H1 (cell line): Measurements from ENCODE around the gene CRHR2. TPM values are rescaled to one million over a fixed set of nuclear protein-coding genes. Genes with fewer than 3 reads are reported as not detected.

Experiments used
- CTCF ChIA-PET: fragments of 300-600 bp; sonication (Branson Sonifier 250); formaldehyde crosslinking; loops from one replicate; lab custom pipeline; 2021; ENCODE audit not compliant: partially characterized antibody; lab: Charles Lee
- POLR2A ChIA-PET: fragments of 300-600 bp; sonication (Branson Sonifier 250); formaldehyde crosslinking; loops from one replicate; lab custom pipeline; 2021; ENCODE audit warnings: inconsistent platforms; ENCODE audit not compliant: partially characterized antibody; lab: Charles Lee
- DNase-seq, 2 experiments: peaks; one replicate each; pipeline versions ENCODE4 v3.0.0 to v3.0.0-alpha.2; 2010 to 2022; ENCODE audit warnings: low spot score in 2 of 2, low read depth in 1 of 2, mixed read lengths in 1 of 2
- FAIRE-seq: peaks from 2 replicates; lab custom pipeline; 2011; peaks lifted over from hg19 to GRCh38; lab: Jason Lieb, UNC
- H2AFZ ChIP-seq: 2 replicates; pipeline ENCODE4 v1.8.1; 2012; ENCODE audit warnings: low read length, inconsistent platforms
- H2AK5ac ChIP-seq: 2 replicates; pipeline ENCODE4 v1.6.1; 2013; ENCODE audit warnings: low read depth, low read length
- H2BK120ac ChIP-seq: replicated peaks from 2 replicates; pipeline ENCODE3; 2013; ENCODE audit warnings: low read depth, low read length, inconsistent platforms
- H2BK12ac ChIP-seq: 2 replicates; pipeline ENCODE4 v1.6.1; 2013; ENCODE audit warnings: low read depth, low read length
- H2BK15ac ChIP-seq: 2 replicates; pipeline ENCODE4 v1.6.1; 2013; ENCODE audit warnings: low read length
- H2BK20ac ChIP-seq: 2 replicates; pipeline ENCODE4 v1.6.1; 2013; ENCODE audit warnings: low read length
- H2BK5ac ChIP-seq: 2 replicates; pipeline ENCODE4 v1.6.1; 2013; ENCODE audit warnings: low read depth, low read length
- H3K14ac ChIP-seq: 2 replicates; pipeline ENCODE4 v1.6.1; 2013; ENCODE audit warnings: inconsistent platforms; ENCODE audit not compliant: insufficient read length
- H3K18ac ChIP-seq: 2 replicates; pipeline ENCODE4 v1.6.1; 2013; ENCODE audit warnings: low read length; ENCODE audit errors: extremely low read depth
- H3K23ac ChIP-seq: 2 replicates; pipeline ENCODE4 v1.6.1; 2013; ENCODE audit warnings: inconsistent platforms; ENCODE audit not compliant: insufficient read length
- H3K23me2 ChIP-seq: 2 replicates; pipeline ENCODE4 v1.6.1; 2013; ENCODE audit warnings: low read depth, low read length
- H3K27ac ChIP-seq: 2 replicates; pipeline ENCODE4 v1.6.1; 2011; ENCODE audit warnings: low read depth, low read length, inconsistent platforms
- H3K27me3 ChIP-seq, 4 experiments: replicated peaks in 1 of 4; 1 replicate in 1 of 4; 2 replicates in 3 of 4; pipeline versions ENCODE4 v1.6.1 to v1.8.1; 2011 to 2013; ENCODE audit warnings: low read length in 3 of 4, mild to moderate bottlenecking in 3 of 4, inconsistent platforms in 2 of 4, mixed read lengths in 2 of 4, moderate library complexity in 1 of 4; ENCODE audit not compliant: control insufficient read depth in 3 of 4, insufficient read depth in 3 of 4; ENCODE audit errors: extremely low read depth in 1 of 4
- H3K36me3 ChIP-seq, 4 experiments: 2 replicates each; pipeline versions ENCODE4 v1.6.1 to v1.8.1; 2011 to 2013; ENCODE audit warnings: mild to moderate bottlenecking in 4 of 4, low read length in 3 of 4, moderate library complexity in 2 of 4, control low read depth in 1 of 4, inconsistent platforms in 1 of 4; ENCODE audit not compliant: insufficient read depth in 4 of 4, control insufficient read depth in 2 of 4
- H3K4ac ChIP-seq: replicated peaks from 2 replicates; pipeline ENCODE3; 2013; ENCODE audit warnings: low read length, low read depth, mixed read lengths, inconsistent platforms; ENCODE audit not compliant: insufficient read length
- H3K4me1 ChIP-seq, 4 experiments: replicated peaks in 1 of 4; 1 replicate in 1 of 4; 2 replicates in 3 of 4; pipeline versions ENCODE4 v1.6.1 to v1.8.1; 2011 to 2013; ENCODE audit warnings: low read length in 3 of 4, inconsistent platforms in 2 of 4, mixed read lengths in 1 of 4; ENCODE audit not compliant: insufficient read depth in 4 of 4, control insufficient read depth in 3 of 4
- H3K4me2 ChIP-seq, 2 experiments: 2 replicates each; pipeline versions ENCODE4 v1.6.1 to v1.8.1; 2011 to 2013; ENCODE audit warnings: low read depth in 2 of 2, low read length in 2 of 2, control low read depth in 1 of 2, inconsistent platforms in 1 of 2, mild to moderate bottlenecking in 1 of 2; ENCODE audit not compliant: insufficient read depth in 1 of 2
- H3K4me3 ChIP-seq, 4 experiments: fragments of 200-600, 300-600 bp in 1 of 4; sonication (generic), shearing (Covaris generic), sonication (Bioruptor Twin) in 1 of 4; 2 replicates each; pipeline versions ENCODE4 v1.5.1 to v1.8.1; 2011 to 2016; ENCODE audit warnings: low read length in 4 of 4, low read depth in 3 of 4, control low read depth in 2 of 4, inconsistent platforms in 2 of 4, mild to moderate bottlenecking in 2 of 4, mixed read lengths in 1 of 4, moderate library complexity in 1 of 4; ENCODE audit not compliant: insufficient read depth in 2 of 4; ENCODE audit errors: extremely low read depth in 1 of 4
- H3K56ac ChIP-seq: replicated peaks from 2 replicates; pipeline ENCODE3; 2013; ENCODE audit warnings: low read depth, mild to moderate bottlenecking, mixed read lengths, low read length, inconsistent platforms; ENCODE audit not compliant: insufficient read length
- H3K79me1 ChIP-seq: 2 replicates; pipeline ENCODE4 v1.6.1; 2013; ENCODE audit warnings: low read depth, low read length, control low read depth
- H3K79me2 ChIP-seq, 2 experiments: 2 replicates each; pipeline versions ENCODE4 v1.6.1 to v1.8.1; 2012 to 2013; ENCODE audit warnings: low read length in 2 of 2, mild to moderate bottlenecking in 2 of 2, inconsistent platforms in 1 of 2; ENCODE audit not compliant: insufficient read depth in 2 of 2, control insufficient read depth in 1 of 2
- H3K9ac ChIP-seq, 4 experiments: replicated peaks in 1 of 4; 1 replicate in 1 of 4; 2 replicates in 3 of 4; pipeline versions ENCODE4 v1.6.1 to v1.8.1; 2011 to 2013; ENCODE audit warnings: low read depth in 3 of 4, low read length in 3 of 4, control low read depth in 2 of 4, mild to moderate bottlenecking in 2 of 4, moderate library complexity in 2 of 4, inconsistent platforms in 1 of 4; ENCODE audit errors: extremely low read depth in 1 of 4
- H3K9me3 ChIP-seq, 2 experiments: 2 replicates each; pipeline versions ENCODE4 v1.6.1 to v1.8.1; 2012 to 2013; ENCODE audit warnings: mild to moderate bottlenecking in 2 of 2, moderate library complexity in 2 of 2, control low read depth in 1 of 2, inconsistent platforms in 1 of 2, low read depth in 1 of 2, low read length in 1 of 2, mixed read lengths in 1 of 2; ENCODE audit not compliant: insufficient read depth in 2 of 2
- H4K20me1 ChIP-seq, 2 experiments: replicated peaks in 1 of 2; 2 replicates each; pipeline versions ENCODE3 to v1.8.1; 2011 to 2013; ENCODE audit warnings: inconsistent platforms in 2 of 2, low read length in 2 of 2, mild to moderate bottlenecking in 1 of 2; ENCODE audit not compliant: insufficient read depth in 2 of 2, control insufficient read depth in 1 of 2
- H4K5ac ChIP-seq: 2 replicates; pipeline ENCODE4 v1.6.1; 2013; ENCODE audit warnings: low read length, low read depth, mixed read lengths, inconsistent platforms; ENCODE audit not compliant: insufficient read length
- H4K8ac ChIP-seq: 2 replicates; pipeline ENCODE4 v1.8.0; 2013; ENCODE audit warnings: mild to moderate bottlenecking, moderate library complexity, low read length, inconsistent platforms; ENCODE audit not compliant: insufficient read depth; ENCODE audit errors: extremely low read depth
- H4K91ac ChIP-seq: replicated peaks from 2 replicates; pipeline ENCODE3; 2013; ENCODE audit warnings: low read length, mixed read lengths, inconsistent platforms; ENCODE audit not compliant: insufficient read length
- ASH2L ChIP-seq: fragments of 200-600, 300-600 bp; sonication (generic); IDR thresholded peaks from one replicate; pipeline ENCODE4 v1.7.1; 2017; ENCODE audit warnings: low read length
- BACH1 ChIP-seq: IDR thresholded peaks from 2 replicates; pipeline ENCODE4 v1.6.1; 2012; ENCODE audit warnings: low read length, improper control_type of control experiment
- BRCA1 ChIP-seq: IDR thresholded peaks from 2 replicates; pipeline ENCODE4 v1.6.1; 2012; ENCODE audit warnings: low read depth, low read length, improper control_type of control experiment
- CHD2 ChIP-seq: IDR thresholded peaks from 2 replicates; pipeline ENCODE4 v1.6.1; 2012; ENCODE audit warnings: low read length, improper control_type of control experiment
- CREB1 ChIP-seq: IDR thresholded peaks from 2 replicates; pipeline ENCODE4 v1.6.1; 2012; ENCODE audit warnings: inconsistent platforms
- CTBP2 ChIP-seq: IDR thresholded peaks from 2 replicates; pipeline ENCODE4 v1.7.0; 2011; ENCODE audit warnings: borderline replicate concordance, mild to moderate bottlenecking, moderate library complexity, mixed read lengths, low read length; ENCODE audit not compliant: insufficient read depth, insufficient read length
- EP300 ChIP-seq, 2 experiments: IDR thresholded peaks; 1 replicate in 1 of 2; 2 replicates in 1 of 2; pipeline ENCODE4 v1.6.1; 2011 to 2012; ENCODE audit warnings: low read depth in 2 of 2, low read length in 2 of 2, mild to moderate bottlenecking in 2 of 2, borderline replicate concordance in 1 of 2, inconsistent platforms in 1 of 2, moderate library complexity in 1 of 2
- EZH2 ChIP-seq: fragments of 200-600 bp; sonication (generic); IDR thresholded peaks from 2 replicates; pipeline ENCODE4 v1.7.1; 2012; ENCODE audit warnings: low read depth, mild to moderate bottlenecking, moderate library complexity, low read length, inconsistent platforms; ENCODE audit not compliant: severe bottlenecking
- FOSL1 ChIP-seq: IDR thresholded peaks from 2 replicates; pipeline ENCODE4 v1.6.1; 2011; ENCODE audit warnings: mild to moderate bottlenecking, low read depth, low read length, moderate library complexity; ENCODE audit not compliant: insufficient read depth
- GABPA ChIP-seq: IDR thresholded peaks from 2 replicates; pipeline ENCODE4 v1.6.1; 2011; ENCODE audit warnings: mild to moderate bottlenecking, low read length, moderate library complexity, borderline replicate concordance; ENCODE audit not compliant: insufficient read depth
- KDM5A ChIP-seq: fragments of 200-600 bp; IDR thresholded peaks from 2 replicates; pipeline ENCODE4 v1.7.1; 2012; ENCODE audit warnings: mild to moderate bottlenecking, low read length, inconsistent platforms, mixed read lengths
- NANOG ChIP-seq: IDR thresholded peaks from 2 replicates; pipeline ENCODE4 v1.6.1; 2011; ENCODE audit warnings: low read length, low read depth, mild to moderate bottlenecking, inconsistent platforms; ENCODE audit not compliant: insufficient read depth, poor library complexity, severe bottlenecking
- POLR2A ChIP-seq, 2 experiments: IDR thresholded peaks; 1 replicate in 1 of 2; 2 replicates in 1 of 2; pipeline ENCODE4 v1.6.1; 2011; ENCODE audit warnings: low read depth in 2 of 2, low read length in 2 of 2, mild to moderate bottlenecking in 2 of 2; ENCODE audit errors: control extremely low read depth in 1 of 2
- TAF7 ChIP-seq: optimal IDR thresholded peaks from 2 replicates; pipeline ENCODE3; 2011; ENCODE audit warnings: low read depth, mild to moderate bottlenecking, inconsistent platforms, low read length, moderate library complexity, borderline replicate concordance
- TBP ChIP-seq: IDR thresholded peaks from 2 replicates; pipeline ENCODE4 v1.6.1; 2011; ENCODE audit warnings: low read depth, low read length, improper control_type of control experiment
- WGBS, 2 experiments: shearing (Covaris generic) in 1 of 2; methylation state at CpG; one replicate each; pipeline versions ENCODE4 v1.1.6 to v1.1.7; 2013 to 2015; ENCODE audit warnings: low lambda C conversion rate in 2 of 2, mixed read lengths in 2 of 2, inconsistent platforms in 1 of 2, low coverage in 1 of 2, missing lambda C conversion rate in 1 of 2; ENCODE audit not compliant: insufficient replicate concordance in 2 of 2, insufficient coverage in 1 of 2, insufficient read length in 1 of 2; ENCODE audit errors: extremely low coverage in 1 of 2, missing lambda C conversion rate in 1 of 2; 5-methylcytosine and 5-hydroxymethylcytosine counted together
- polyA plus RNA-seq, 7 experiments: library from polyadenylated mRNA; depleted of rRNA in 3 of 7; stranded (reverse) in 5 of 7; unstranded in 2 of 7; fragments of >200 nt in 5 of 7; fragments of 200-250 nt in 2 of 7; gene quantifications; 1 replicate in 5 of 7; 2 replicates in 1 of 7; 4 replicates in 1 of 7; pipeline versions ENCODE4 v1.2.1 to v1.2.3, GENCODE V29; 2011 to 2013; ENCODE audit warnings: missing spikeins in 2 of 7, mixed read lengths in 2 of 7
- total RNA-seq: library from RNA; stranded (reverse); fragmentation: NEBNext Ultra II Directional; extraction: Animal tissue kit (Norgen Biotek cat#: 25700); gene quantifications from 2 replicates; pipeline ENCODE4 v1.2.1, GENCODE V29; 2021

CRHR2 gene
- total and polyA plus RNA-seq, 2 of the 8 experiments (the other 6 are each of a cell fraction or from before 2014, with no cell fraction given), result 0.37 to 1.3 TPM

GRCh38 chr7:30617359-30617758 is 64.9 kb downstream of the CRHR2 start:
- no peak overlapping the region for H3K14ac ChIP-seq
- H2BK12ac ChIP-seq, result no peak overlapping the region
- 90% methylated on average over 2 of the region's 2 CpGs; no CpG with 5 or more reads in 1 of the 2 experiments for WGBS, 2 experiments
- ChIA-PET POLR2A (interaction anchor here (1.8 to 11.3 kb wide), 3 partner anchors 14 to 23 kb away, joined by 4 to 323 read pairs (median 93); partner anchors contain the start of gene GARS1), CTCF (interaction anchor here (2.1 kb wide), 1 partner anchor 123 kb away, joined by 7 read pairs; no protein-coding TSS in a partner anchor)
- no peak overlapping the region for H2AFZ ChIP-seq
- no peak overlapping the region for H4K91ac ChIP-seq
- no peaks in the 10 kb centered on the region for H3K23me2 ChIP-seq
- no peak overlapping the region for H2BK5ac ChIP-seq
- peaks cover 6 to 8% of the 10 kb centered on the region in 2 experiments for H4K20me1 ChIP-seq
- no peak overlapping the region for H3K4me3 ChIP-seq
- no peak overlapping the region for H3K23ac ChIP-seq
- no peak overlapping the region for H3K18ac ChIP-seq
- H2BK15ac ChIP-seq, result no peak overlapping the region
- H3K27me3 ChIP-seq, result no peaks in the 10 kb centered on the region
- no peaks in the 10 kb centered on the region for H3K4me1 ChIP-seq
- peaks cover 39 to 97% (median 81%) of the 10 kb centered on the region in 4 experiments for H3K36me3 ChIP-seq
- no peaks in the 10 kb centered on the region for H3K79me1 ChIP-seq
- no peak overlapping the region for H2BK120ac ChIP-seq
- H3K9me3 ChIP-seq, result no peaks in the 10 kb centered on the region
- peaks cover 0 to 35% of the 10 kb centered on the region in 2 experiments; a peak in 2 of 4 replicates for H3K79me2 ChIP-seq
- no peak overlapping the region for H3K9ac ChIP-seq
- no peak overlapping the region for H4K8ac ChIP-seq
- H4K5ac ChIP-seq, result no peak overlapping the region
- no peak overlapping the region for H2BK20ac ChIP-seq
- DNase-seq, result no peak
- no peak overlapping the region for H2AK5ac ChIP-seq
- no peak overlapping the region for H3K4ac ChIP-seq
- no peak for FAIRE-seq
- no peak overlapping the region for H3K4me2 ChIP-seq
- no peak overlapping the region for H3K27ac ChIP-seq
- H3K56ac ChIP-seq, result no peak overlapping the region
- no peak for TF ChIP-seq NANOG
- no peak for TF ChIP-seq TBP
- TF ChIP-seq TAF7, result no peak
- TF ChIP-seq GABPA, result no peak
- no peak for TF ChIP-seq CREB1
- TF ChIP-seq ASH2L, result no peak
- no peak for TF ChIP-seq EZH2
- TF ChIP-seq CTBP2, result no peak
- TF ChIP-seq FOSL1, result no peak
- no peak for TF ChIP-seq POLR2A (IDR thresholded peaks at IDR 0.05; ENCODE audit: control extremely low read depth in 1 of 2, low read depth in 2 of 2, low read length in 2 of 2)
- no peak for TF ChIP-seq BRCA1
- no peak for TF ChIP-seq BACH1
- no peak for TF ChIP-seq EP300 (IDR thresholded peaks at IDR 0.05; ENCODE audit: borderline replicate concordance in 1 of 2, low read depth in 2 of 2, low read length in 2 of 2)
- no peak for TF ChIP-seq CHD2
- TF ChIP-seq KDM5A, result no peak
